GM12891 (cell line): Measurements from ENCODE around the gene PAEP.

Experiments used
- DNase-seq: peaks from one replicate; pipeline ENCODE4 v3.0.0; 2011; ENCODE audit warnings: low spot score; ENCODE audit not compliant: insufficient read length
- FAIRE-seq: peaks from 2 replicates; lab custom pipeline; 2011; peaks lifted over from hg19 to GRCh38; lab: Jason Lieb, UNC
- PAX5 ChIP-seq: IDR thresholded peaks from 2 replicates; pipeline ENCODE4 v1.6.1; 2011; ENCODE audit warnings: low read length, moderate library complexity, mild to moderate bottlenecking; ENCODE audit not compliant: insufficient read depth, severe bottlenecking
- POLR2A ChIP-seq: IDR thresholded peaks from 2 replicates; pipeline ENCODE4 v1.6.1; 2011; ENCODE audit warnings: low read depth, low read length, control low read depth
- POLR2AphosphoS5 ChIP-seq: IDR thresholded peaks from 2 replicates; pipeline ENCODE4 v1.6.1; 2011; ENCODE audit warnings: low read depth, low read length, control low read depth
- POU2F2 ChIP-seq: IDR thresholded peaks from 2 replicates; pipeline ENCODE4 v1.6.1; 2011; ENCODE audit warnings: low read depth, mild to moderate bottlenecking, control low read depth, low read length, moderate library complexity
- SPI1 ChIP-seq: IDR thresholded peaks from 2 replicates; pipeline ENCODE4 v1.6.1; 2011; ENCODE audit warnings: low read depth, low read length, control low read depth
- TAF1 ChIP-seq: IDR thresholded peaks from 2 replicates; pipeline ENCODE4 v1.6.1; 2011; ENCODE audit warnings: low read depth, low read length, control low read depth

Gene PAEP

GRCh38 chr9:135584934-135585333 lies 23.4 kb downstream of the PAEP start:
- FAIRE-seq (no peak), DNase-seq (no peak)
- TF ChIP-seq SPI1 (no peak), PAX5 (no peak), POLR2AphosphoS5 (no peak), POU2F2 (no peak), POLR2A (no peak), TAF1 (no peak)

- DNase-seq (no peak), FAIRE-seq (no peak)
- TF ChIP-seq POU2F2 (no peak), SPI1 (no peak)
Observed at GRCh38 chr9:135586601-135587109, 25.1 kb downstream of the PAEP start.

- FAIRE-seq (no peak), DNase-seq (no peak)
- no peak for TF ChIP-seq PAX5
- TF ChIP-seq POU2F2: no peak
- TF ChIP-seq POLR2A: no peak
- TF ChIP-seq POLR2AphosphoS5: no peak
- no peak for TF ChIP-seq TAF1
- no peak for TF ChIP-seq SPI1
Observed at GRCh38 chr9:135587658-135588057, 26.1 kb downstream of the PAEP start.

GRCh38 chr9:135588371-135588770 lies 26.8 kb downstream of the PAEP start:
- FAIRE-seq (no peak), DNase-seq (no peak)
- no peak for TF ChIP-seq POLR2A

- FAIRE-seq (no peak), DNase-seq (no peak)
- no peak for TF ChIP-seq TAF1
- TF ChIP-seq PAX5: no peak
- TF ChIP-seq POU2F2: no peak
- TF ChIP-seq POLR2A: no peak
- TF ChIP-seq SPI1: no peak
- no peak for TF ChIP-seq POLR2AphosphoS5
Observed at GRCh38 chr9:135588886-135589595, 27.5 kb downstream of the PAEP start.

- TF ChIP-seq TAF1: no peak
- TF ChIP-seq POU2F2: no peak
- TF ChIP-seq POLR2A: no peak
- TF ChIP-seq PAX5: no peak
- no peak for TF ChIP-seq SPI1
- TF ChIP-seq POLR2AphosphoS5: no peak
- FAIRE-seq: no peak
- no peak for DNase-seq
Observed at GRCh38 chr9:135589596-135590485, 28.3 kb downstream of the PAEP start.

- DNase-seq (no peak), FAIRE-seq (no peak)
- TF ChIP-seq POLR2A: no peak
- TF ChIP-seq SPI1: no peak
- TF ChIP-seq PAX5: no peak
- no peak for TF ChIP-seq POU2F2
- no peak for TF ChIP-seq POLR2AphosphoS5
- TF ChIP-seq TAF1: no peak
Observed at GRCh38 chr9:135590486-135591079, 29.0 kb downstream of the PAEP start.

- DNase-seq (no peak), FAIRE-seq (no peak)
- TF ChIP-seq POU2F2: no peak
- no peak for TF ChIP-seq SPI1
- TF ChIP-seq TAF1: no peak
- TF ChIP-seq POLR2A: no peak
Observed at GRCh38 chr9:135591506-135592330, 30.2 kb downstream of the PAEP start.

- no peak for FAIRE-seq
- DNase-seq: no peak
- TF ChIP-seq POLR2A (no peak), SPI1 (no peak), TAF1 (no peak), POU2F2 (no peak), PAX5 (no peak), POLR2AphosphoS5 (no peak)
Observed at GRCh38 chr9:135592331-135592590, 30.7 kb downstream of the PAEP start.
